Heart right ventricle (tissue), 16 donors: Measurements from ENCODE around the gene MAPKAPK2. TPM values are rescaled to one million over a fixed set of nuclear protein-coding genes. Genes with fewer than 3 reads are reported as not detected.
A peak's percentile ranks its signal among the peaks of the same experiment; 100 is the strongest.

Source experiments
- ATAC-seq, 8 donors: fragments of 200-7000 bp; cut with Tn5 transposase; one replicate each; pipeline ENCODE4 v1.9.1; 2020; ENCODE audit warnings: mild to moderate bottlenecking in 8 of 8, moderate library complexity in 8 of 8, moderate number of reproducible peaks in 1 of 8
- DNase-seq, 2 donors: peaks; one replicate each; pipeline ENCODE4 v3.0.0-alpha.2; 2020
- H3K27ac ChIP-seq, 10 donors: fragments of 200-600 bp; sonication (generic) in 2 of 10; one replicate each; pipeline versions ENCODE4 v1.5.0 to v1.8.0; 2020 to 2022; ENCODE audit warnings: mild to moderate bottlenecking in 3 of 10
- H3K27me3 ChIP-seq, 7 donors: fragments of 200-600 bp; one replicate each; pipeline ENCODE4 v1.8.0; 2021 to 2022; ENCODE audit warnings: mild to moderate bottlenecking in 2 of 7
- H3K36me3 ChIP-seq, 9 donors: fragments of 200-600 bp; sonication (generic) in 1 of 9; one replicate each; pipeline versions ENCODE4 v1.5.0 to v1.8.0; 2020 to 2022; ENCODE audit warnings: mild to moderate bottlenecking in 2 of 9
- H3K4me1 ChIP-seq, 9 donors: fragments of 200-600 bp; sonication (generic) in 1 of 9; one replicate each; pipeline versions ENCODE4 v1.5.0 to v1.8.0; 2020 to 2022; ENCODE audit warnings: mild to moderate bottlenecking in 4 of 9
- H3K4me3 ChIP-seq, 10 donors: fragments of 200-600 bp; sonication (generic) in 2 of 10; one replicate each; pipeline versions ENCODE4 v1.5.0 to v1.8.0; 2020 to 2022; ENCODE audit warnings: mild to moderate bottlenecking in 7 of 10, moderate library complexity in 2 of 10
- H3K9me3 ChIP-seq, 11 donors: fragments of 200-600 bp in 10 of 11; sonication (generic) in 2 of 11; one replicate each; pipeline versions ENCODE4 v1.5.0 to v1.8.0; 2013 to 2022; ENCODE audit warnings: mild to moderate bottlenecking in 2 of 11, control low read depth in 1 of 11, moderate library complexity in 1 of 11
- WGBS, 2 donors: extraction: QIAGEN DNeasy Blood & Tissue Kit; methylation state at CpG; one replicate each; pipeline ENCODE4 v1.1.7; 2013; ENCODE audit warnings: inconsistent platforms in 1 of 2; 5-methylcytosine and 5-hydroxymethylcytosine counted together
- intact Hi-C, 10 donors: fragments of 100-400 bp; cut with DNase I; formaldehyde crosslinking; loops; one replicate each; pipeline versions ENCODE4 v1.11.1 to v1.14.2; 2022
- polyA plus RNA-seq, 2 donors: library from polyadenylated mRNA; stranded (reverse); fragments of 200-250 nt; gene quantifications; one replicate each; pipeline ENCODE4 v1.2.3, GENCODE V29; 2013
- total RNA-seq, 10 donors: library from RNA; stranded (reverse); fragmentation: NEBNext Ultra II Directional in 3 of 10; extraction: Animal tissue kit (Norgen Biotek cat#: 25700) in 3 of 10; gene quantifications; one replicate each; pipeline versions ENCODE4 v1.2.1 to v1.2.4, GENCODE V29; 2021 to 2023
- TF ChIP-seq, protein P1 (sequence below), 9 donors: fragments of 200-600 bp; sonication (generic) in 2 of 9; IDR thresholded peaks; one replicate each; pipeline versions ENCODE4 v1.5.0 to v1.8.0; 2021 to 2022; ENCODE audit warnings: antibody characterized with exemption in 9 of 9, mild to moderate bottlenecking in 5 of 9, moderate library complexity in 1 of 9
- donor health status: Arrhythmogenic right ventricular cardiomyopathy.
- donor health status: ischemic (EF 13 %, LVEDD 7.1; RV severe dilation, severe dysfunction).
- donor health status: healthy with polysubstance abuse.
- donor health status: DM: no; HTN: yes; CAD: no.
- donor health status: DM: no; HTN: no; CAD: no.
- donor health status: ischemic (EF 25% LVEDD 6.9; RV normal size, moderate dysfunction).
- donor health status: ischemic (EF 25% LVEDD 5.7; RV mildly dilated, moderate dysfunction).
- donor health status: healthy.
- donor health status: DM: yes; HTN: yes; CAD: no.
- donor health status: Ischemic cardiomyopathy.
- donor health status: ischemic (EF 35%, LVEDD 5.7; RV mildly dilated, moderate dysfunction).
- donor health status: nonischemic (EF 11% LVEDD 7.7; RV severe dilation, severe dysfunction).
- donor health status: DM: yes; HTN: yes; CAD: no.
- donor health status: PGD.
- donor health status: ischemic (EF 29% LVEDD 5.4; RV normal size, mild dysfunction).
- donor health status: nonischemic (EF 23%, LVEDD 6.1; RV moderate dilation, normal function).

The MAPKAPK2 gene
- total and polyA plus RNA-seq, 12 donors, result 101 to 323 (median 219) TPM

DNA sequence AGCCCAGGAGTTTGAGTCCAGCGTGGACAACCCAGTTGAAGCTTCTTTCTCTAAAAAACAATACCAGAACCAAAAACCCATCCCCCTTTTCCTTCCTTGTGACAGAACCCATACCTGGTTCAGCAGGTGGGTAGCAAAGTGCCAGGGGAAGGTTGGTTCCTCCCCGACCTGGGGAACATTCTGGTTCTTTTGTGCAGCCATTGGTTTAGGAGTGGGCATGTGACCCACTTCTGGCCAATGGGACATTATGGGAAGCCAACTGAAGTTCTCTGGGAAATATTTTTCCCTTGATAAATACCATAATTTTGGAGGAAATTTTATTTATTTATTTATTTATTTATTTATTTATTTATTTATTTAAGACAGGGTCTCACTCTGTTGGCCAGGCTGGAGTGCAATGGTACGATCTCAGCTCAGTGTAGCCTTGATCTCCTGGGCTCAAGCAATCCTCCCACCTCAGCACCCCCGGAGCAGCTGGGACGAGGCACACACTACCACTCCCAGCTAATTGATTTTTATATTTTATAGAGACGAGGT is 15.8 kb upstream of the MAPKAPK2 start:
- Histone ChIP-seq H3K4me1 (peaks cover 19 to 61% (median 37%) of the 10 kb centered on the region in 9 donors), H3K27ac (no peak overlapping the region)
- intact Hi-C loops, result loop anchor here in 2 of 10 donors (5.0 kb wide), 1 partner anchor 37 kb away; no protein-coding TSS in a partner anchor

DNA sequence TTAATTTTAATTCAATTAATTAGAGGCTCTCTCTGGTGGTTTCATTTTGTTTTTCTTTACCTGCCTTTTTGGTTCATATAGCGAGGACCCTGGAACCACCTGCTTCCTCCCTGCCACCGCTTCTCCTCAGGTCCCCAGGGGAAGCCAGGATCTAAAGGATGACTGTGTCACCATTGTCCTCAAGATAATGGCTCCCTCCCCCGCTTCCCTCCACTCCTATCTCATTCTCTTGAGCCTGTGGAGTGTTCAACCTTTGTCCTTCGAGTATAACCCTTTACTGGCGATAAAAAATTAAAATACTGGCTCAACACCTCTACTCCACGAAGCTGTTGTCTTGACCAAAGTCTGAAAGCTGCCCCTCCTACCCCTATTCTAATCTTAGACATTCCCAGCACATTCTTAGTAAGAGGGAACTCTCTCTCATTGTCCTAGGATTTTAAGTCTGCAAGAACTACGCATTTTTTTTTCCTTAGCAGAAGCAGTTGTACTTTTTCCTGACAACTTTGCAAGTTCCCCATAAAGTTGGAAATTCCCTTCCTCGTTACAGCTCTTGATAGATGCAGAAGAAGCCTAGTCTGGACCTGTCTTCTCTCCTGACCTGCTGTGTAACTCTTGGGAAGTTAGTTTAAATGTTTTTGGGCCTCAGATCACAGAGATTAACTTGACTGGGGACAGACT is 12.6 kb upstream of the MAPKAPK2 start:
- TF ChIP-seq, protein P1, sequence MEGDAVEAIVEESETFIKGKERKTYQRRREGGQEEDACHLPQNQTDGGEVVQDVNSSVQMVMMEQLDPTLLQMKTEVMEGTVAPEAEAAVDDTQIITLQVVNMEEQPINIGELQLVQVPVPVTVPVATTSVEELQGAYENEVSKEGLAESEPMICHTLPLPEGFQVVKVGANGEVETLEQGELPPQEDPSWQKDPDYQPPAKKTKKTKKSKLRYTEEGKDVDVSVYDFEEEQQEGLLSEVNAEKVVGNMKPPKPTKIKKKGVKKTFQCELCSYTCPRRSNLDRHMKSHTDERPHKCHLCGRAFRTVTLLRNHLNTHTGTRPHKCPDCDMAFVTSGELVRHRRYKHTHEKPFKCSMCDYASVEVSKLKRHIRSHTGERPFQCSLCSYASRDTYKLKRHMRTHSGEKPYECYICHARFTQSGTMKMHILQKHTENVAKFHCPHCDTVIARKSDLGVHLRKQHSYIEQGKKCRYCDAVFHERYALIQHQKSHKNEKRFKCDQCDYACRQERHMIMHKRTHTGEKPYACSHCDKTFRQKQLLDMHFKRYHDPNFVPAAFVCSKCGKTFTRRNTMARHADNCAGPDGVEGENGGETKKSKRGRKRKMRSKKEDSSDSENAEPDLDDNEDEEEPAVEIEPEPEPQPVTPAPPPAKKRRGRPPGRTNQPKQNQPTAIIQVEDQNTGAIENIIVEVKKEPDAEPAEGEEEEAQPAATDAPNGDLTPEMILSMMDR (IDR thresholded peaks at IDR 0.05), result no peak
- Histone ChIP-seq H3K27me3 (peaks cover 0 to 5% (median 0%) of the 10 kb centered on the region in 7 donors), H3K9me3 (no peaks in the 10 kb centered on the region), H3K4me1 (peaks cover 27 to 53% (median 45%) of the 10 kb centered on the region in 9 donors), H3K4me3 (no peak overlapping the region), H3K36me3 (no peaks in the 10 kb centered on the region), H3K27ac (peak overlapping the region; percentile 59 to 81 (median 70))
- DNase-seq, result no peak
- peak in 6 of 8 donors; percentile 29 to 55 (median 40) for ATAC-seq
- intact Hi-C loops, result no loop called here
- 11 to 22% methylated on average over 8 of the region's 8 CpGs for WGBS, 2 donors

More for the DNA sequence above, 15.8 kb upstream of the MAPKAPK2 start:
- H3K4me3 ChIP-seq, result no peak overlapping the region
- no peaks in the 10 kb centered on the region for H3K36me3 ChIP-seq
- peaks cover 0 to 5% (median 0%) of the 10 kb centered on the region in 7 donors for H3K27me3 ChIP-seq
- TF ChIP-seq, protein P1 (IDR thresholded peaks at IDR 0.05), result no peak
- H3K9me3 ChIP-seq, result no peaks in the 10 kb centered on the region
- ATAC-seq (no peak), DNase-seq (no peak)
- 86 to 87% methylated on average over 6 of the region's 6 CpGs for WGBS, 2 donors

DNA sequence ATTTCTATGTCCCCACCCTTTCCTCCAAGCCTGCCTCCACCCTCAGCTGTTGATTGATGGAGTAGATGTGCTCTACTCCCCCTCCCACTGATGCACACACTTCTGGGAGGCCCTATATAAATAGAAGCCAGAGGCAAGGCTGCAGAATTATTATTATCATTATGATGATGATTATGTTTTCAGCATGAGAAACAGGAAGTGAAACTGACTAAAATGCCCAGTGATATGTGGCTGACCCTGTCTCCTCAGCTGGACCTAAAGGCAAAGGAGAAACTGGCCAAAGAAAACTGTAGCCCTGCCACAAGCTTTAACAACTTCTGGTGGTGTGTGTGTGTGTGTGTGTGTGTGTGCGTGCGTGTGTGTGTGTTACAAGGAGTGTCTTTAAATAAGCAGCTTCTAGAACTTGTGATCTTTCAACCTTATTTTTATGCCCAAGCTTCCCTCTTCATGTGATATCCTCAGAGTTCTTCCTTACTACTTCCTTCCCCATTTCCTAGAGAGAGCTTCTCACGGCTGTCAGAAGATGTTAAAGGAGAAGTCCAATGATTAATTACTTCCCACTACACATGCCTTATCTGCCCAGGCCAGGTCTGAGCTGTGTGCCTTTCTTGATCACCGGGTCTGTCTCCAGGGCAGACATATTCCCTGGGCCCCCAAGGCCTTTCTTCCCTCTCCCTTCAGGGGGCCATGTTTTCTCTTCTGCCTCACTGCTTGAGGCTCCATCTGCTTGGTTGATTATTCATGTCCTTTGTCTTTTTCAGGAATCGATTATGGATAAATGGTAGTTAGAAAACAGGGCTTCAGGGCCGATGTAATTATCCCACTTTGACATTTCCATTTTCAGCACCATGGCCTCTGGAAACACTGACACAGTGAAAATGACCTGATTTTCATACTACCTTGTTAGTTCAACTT is 11.6 kb upstream of the MAPKAPK2 start:
- WGBS, 2 donors, result 33 to 43% methylated on average over 6 of the region's 6 CpGs

More for the DNA sequence above, 11.6 kb upstream of the MAPKAPK2 start:
- peaks cover 0 to 5% (median 0%) of the 10 kb centered on the region in 7 donors for H3K27me3 ChIP-seq
- TF ChIP-seq, protein P1 (IDR thresholded peaks at IDR 0.05), result no peak
- ATAC-seq, result peak in 7 of 8 donors; percentile 42 to 76 (median 60)
- peaks cover 27 to 49% (median 44%) of the 10 kb centered on the region in 9 donors for H3K4me1 ChIP-seq
- no peaks in the 10 kb centered on the region for H3K36me3 ChIP-seq
- no peak overlapping the region for H3K4me3 ChIP-seq
- H3K9me3 ChIP-seq, result no peaks in the 10 kb centered on the region
- DNase-seq, result no peak
- intact Hi-C loops, result no loop called here
- H3K27ac ChIP-seq, result peak overlapping the region; percentile 29 to 81 (median 70)
